Measurements from ENCODE around the gene CNN1. TPM values are rescaled to one million over a fixed set of nuclear protein-coding genes. Genes with fewer than 3 reads are reported as not detected.
"Not testable (repeated sequence)": the region's sequence is repeated elsewhere in the genome, so short reads cannot be mapped to it uniquely, and the experiment has no call there.

CNN1 gene
- total RNA-seq, 1 donor from 2014 or later: 81.7 TPM

GRCh38 chr19:11587975-11588631 lies 49.5 kb downstream of the CNN1 start:
- intact Hi-C loops (cut with micrococcal nuclease): no loop called here
- ATAC-seq (peak; percentile 39), DNase-seq (no peak)

- intact Hi-C loops (cut with micrococcal nuclease): no loop called here
- DNase-seq (no peak), ATAC-seq (no peak)
Measured at GRCh38 chr19:11594084-11594483, 55.4 kb downstream of the CNN1 start.

DNA sequence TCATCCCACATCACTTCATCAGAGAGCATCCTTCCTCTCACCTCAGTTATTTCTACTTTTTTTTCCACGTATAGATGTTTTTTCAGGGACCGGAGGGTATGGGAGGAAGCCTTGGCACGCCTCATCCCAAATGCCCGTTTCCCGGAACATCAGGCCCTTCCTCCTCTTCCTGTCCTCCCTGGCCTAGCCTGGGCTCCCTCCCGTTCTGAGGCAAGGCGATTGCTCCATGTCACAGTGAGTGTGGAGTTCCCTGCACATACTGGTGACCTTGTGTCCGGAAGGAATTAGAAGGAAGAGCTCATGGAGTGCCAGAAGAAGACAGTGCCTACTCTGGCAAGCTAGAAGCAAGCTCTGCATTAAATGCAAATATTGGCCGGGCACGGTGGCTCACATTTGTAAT lies 57.5 kb downstream of the CNN1 start:
- DNase-seq (no peak), ATAC-seq (no peak)
- intact Hi-C loops (cut with micrococcal nuclease): no loop called here

DNA sequence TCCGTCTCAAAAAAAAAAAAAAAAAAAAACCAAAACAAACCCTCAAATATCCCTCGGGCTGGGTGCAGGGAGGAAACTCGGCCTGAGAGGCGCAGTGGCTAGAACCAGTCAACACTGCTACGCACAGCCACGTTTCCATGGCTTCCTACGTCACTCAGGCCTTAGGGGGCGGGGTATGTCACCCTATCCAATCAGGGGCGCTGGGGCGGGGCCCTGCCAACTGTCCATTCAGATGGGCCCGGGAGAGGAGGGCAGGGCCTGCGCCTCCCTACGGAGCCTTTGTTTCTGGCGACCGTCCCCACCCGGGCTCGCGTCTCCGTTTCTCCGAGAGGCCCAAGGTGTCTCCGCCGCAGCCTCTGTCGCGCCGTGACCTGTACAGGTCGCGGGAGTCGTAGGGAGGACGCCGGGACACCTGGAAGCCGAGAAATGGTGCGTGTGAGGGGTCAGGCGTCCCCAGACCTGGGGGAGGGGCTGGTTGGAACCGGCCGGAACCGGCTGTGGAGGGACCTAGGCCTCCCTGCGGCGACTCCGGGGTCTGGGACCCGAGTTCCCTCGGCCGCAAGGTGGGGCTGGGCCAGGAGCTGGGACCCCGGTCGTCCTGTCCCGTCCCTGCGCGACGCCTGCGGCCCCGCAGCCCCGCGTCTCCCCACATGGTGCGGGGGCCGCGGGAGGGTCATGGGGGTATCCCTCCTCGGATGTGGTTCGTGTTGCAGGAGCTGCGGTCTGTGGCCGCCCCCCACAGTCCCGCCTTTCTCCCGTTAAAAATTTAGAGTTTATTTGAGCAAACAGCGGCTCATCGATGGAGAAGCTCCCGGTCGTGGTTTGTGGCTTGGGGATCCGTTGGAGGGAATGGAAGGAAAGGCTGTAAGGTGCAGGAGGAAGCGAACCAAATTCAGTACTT lies 58.8 kb downstream of the CNN1 start, which contains the start of gene ZNF627:
TSS of gene ZNF627 (plus strand) at position 282 of the 901 bp plus-strand sequence. CDS start at position 427, 145 bp downstream.
- intact Hi-C loops (cut with micrococcal nuclease): no loop called here
- DNase-seq (peak; percentile 99), ATAC-seq (peak; percentile 99)

DNA sequence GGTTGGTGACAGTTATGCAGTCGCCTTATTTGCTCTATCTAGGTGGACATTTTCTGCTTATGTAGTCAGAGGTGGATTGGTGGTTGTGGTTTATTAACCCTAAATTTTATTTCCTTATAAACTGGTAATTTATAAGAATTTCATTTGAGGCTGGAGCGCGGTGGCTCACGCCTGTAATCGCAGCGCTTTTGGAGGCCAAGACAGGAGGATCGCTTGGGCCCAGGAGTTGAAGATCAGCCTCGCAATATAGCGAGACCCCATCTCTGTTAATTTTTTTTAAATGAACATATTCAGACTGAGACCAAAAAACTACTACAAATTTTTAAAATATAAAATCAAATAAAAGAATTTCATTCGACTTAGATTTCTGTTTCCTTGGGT lies 59.4 kb downstream of the CNN1 start:
- ATAC-seq (no peak), DNase-seq (no peak)
- intact Hi-C loops (cut with micrococcal nuclease): no loop called here

- no peak for DNase-seq
- no peak for ATAC-seq
- intact Hi-C loops (cut with micrococcal nuclease): no loop called here
Measured at GRCh38 chr19:11598746-11599145, 60.1 kb downstream of the CNN1 start.

DNA sequence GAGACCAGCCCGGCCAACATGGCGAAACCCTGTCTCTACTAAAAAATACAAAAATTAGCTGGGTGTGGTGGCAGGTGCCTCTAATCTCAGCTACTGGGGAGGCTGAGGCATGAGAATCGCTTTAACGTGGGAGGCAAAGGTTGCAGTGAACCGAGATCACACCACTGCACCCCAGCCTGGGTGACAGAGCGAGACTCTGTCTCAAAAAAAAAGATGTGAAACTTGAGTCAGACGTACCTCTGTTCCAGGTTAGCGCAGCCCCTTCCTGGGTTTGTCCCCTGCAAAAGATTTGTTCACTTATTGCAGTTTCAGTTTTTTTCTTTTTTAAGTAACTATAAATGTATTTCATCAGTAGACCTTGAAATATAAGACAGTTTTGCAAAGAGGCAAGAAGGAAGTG lies 61.1 kb downstream of the CNN1 start:
- ATAC-seq; intact Hi-C loops (cut with micrococcal nuclease); DNase-seq: not testable (repeated sequence)

Small RNA genes lying within 50 kb of the gene (microRNA-seq; reads per million reads assigned to microRNA genes)
- not detected for gene MIR7974 (ENCODE audit: borderline number of aligned reads)

Other genes with a start within 250 kb of the CNN1 start
- gene TSPAN16, start 242.7 kb upstream of the CNN1 start, total RNA-seq: not detected
- 8.1 TPM for gene RAB3D, start 199.2 kb upstream of the CNN1 start, total RNA-seq
- 89.8 TPM for gene TMEM205, start 192.6 kb upstream of the CNN1 start, total RNA-seq
- gene CCDC159, start 192.3 kb upstream of the CNN1 start, total RNA-seq: 20.9 TPM
- gene PLPPR2, start 183.4 kb upstream of the CNN1 start, total RNA-seq: 17.7 TPM
- gene SWSAP1, start 164.2 kb upstream of the CNN1 start, total RNA-seq: 2.0 TPM
- 7.6 TPM for gene EPOR, start 154.5 kb upstream of the CNN1 start, total RNA-seq
- gene RGL3, start 119.5 kb upstream of the CNN1 start, total RNA-seq: 6.4 TPM
- gene ODAD3, start 103.7 kb upstream of the CNN1 start, total RNA-seq: 0.42 TPM
- gene PRKCSH, start 103.2 kb upstream of the CNN1 start, total RNA-seq: 139 TPM
- 0.84 TPM for gene ELAVL3, start 57.8 kb upstream of the CNN1 start, total RNA-seq
- 3.3 TPM for gene ZNF653, start 33.0 kb upstream of the CNN1 start, total RNA-seq
- gene ECSIT, start 9.7 kb upstream of the CNN1 start, total RNA-seq: 180 TPM
- 36.0 TPM for gene ELOF1, start 20.4 kb downstream of the CNN1 start, total RNA-seq
- gene ACP5, start 38.8 kb downstream of the CNN1 start, total RNA-seq: 2.5 TPM
- gene ZNF627, start 58.6 kb downstream of the CNN1 start, total RNA-seq: 5.2 TPM
- 3.1 TPM for gene ZNF823, start 200.1 kb downstream of the CNN1 start, total RNA-seq
- 4.5 TPM for gene ZNF441, start 228.1 kb downstream of the CNN1 start, total RNA-seq

Data from left ventricle myocardium superior (tissue), 1 donor.